ENCODE data around the gene NR0B1.

The NR0B1 gene

DNA sequence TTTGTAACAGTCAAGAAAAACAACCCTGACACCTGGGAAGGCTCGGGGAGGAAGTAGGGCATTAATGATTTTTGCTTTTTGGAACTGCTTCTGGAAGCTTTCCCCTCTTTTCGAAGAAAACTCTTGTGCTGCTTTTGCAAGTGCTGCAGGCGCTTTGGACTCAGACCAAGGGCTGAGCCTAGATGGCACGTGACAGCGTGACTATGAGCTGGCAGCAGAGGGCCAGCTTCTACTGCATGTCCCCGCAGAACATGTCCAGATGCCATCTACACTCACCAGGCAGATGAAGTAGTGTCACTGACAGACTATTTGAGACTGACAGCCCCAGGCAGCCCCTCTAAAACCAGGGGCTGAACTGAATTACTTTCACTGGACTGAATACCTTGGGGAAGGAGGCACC lies 6.2 kb downstream of the NR0B1 start:
- peaks cover under 1% of the 10 kb centered on the region for H3K4me1 ChIP-seq (ENCODE audit: control insufficient read depth, insufficient read depth, low read depth, low read length)
- no peak overlapping the region for H3K27ac ChIP-seq (ENCODE audit: low read length, poor library complexity, severe bottlenecking)
- no peak overlapping the region for H2BK120ac ChIP-seq (ENCODE audit: low read depth, low read length)
- no peak overlapping the region for H3K18ac ChIP-seq (ENCODE audit: low read depth in 1 of 2, low read length in 2 of 2)
- no peaks in the 10 kb centered on the region for H3K9me3 ChIP-seq (ENCODE audit: control insufficient read depth, low read length)
- H4K8ac ChIP-seq (ENCODE audit: low read length): no peak overlapping the region
- no peak overlapping the region for H3K4ac ChIP-seq (ENCODE audit: low read depth in 1 of 2, low read length in 2 of 2)
- no peak overlapping the region for H2BK15ac ChIP-seq (ENCODE audit: low read depth, poor library complexity, severe bottlenecking)
- no peak overlapping the region for H4K91ac ChIP-seq (ENCODE audit: low read length)
- H2AK5ac ChIP-seq (ENCODE audit: low read length, severe bottlenecking): no peak overlapping the region
- WGBS: 90% methylated on average over 6 of the region's 6 CpGs
- peaks cover 0 to 14% of the 10 kb centered on the region in 2 experiments for H3K36me3 ChIP-seq (ENCODE audit: control insufficient read depth in 1 of 2, insufficient read depth in 2 of 2, low read depth in 1 of 2, low read length in 2 of 2)
- no peak overlapping the region for H3K14ac ChIP-seq (ENCODE audit: low read length in 2 of 2)
- no peak overlapping the region for H3K4me2 ChIP-seq (ENCODE audit: low read length, poor library complexity, severe bottlenecking)
- no peak for DNase-seq
- peaks cover 0 to 19% of the 10 kb centered on the region in 2 experiments for H3K27me3 ChIP-seq (ENCODE audit: control insufficient read depth in 1 of 2, insufficient read depth in 1 of 2, low read length in 2 of 2)
- H3K79me1 ChIP-seq (replicated peaks; ENCODE audit: low read length, poor library complexity, severe bottlenecking): no peaks in the 10 kb centered on the region
- no peak overlapping the region for H3K23ac ChIP-seq (ENCODE audit: low read length in 2 of 2)
- H3K4me3 ChIP-seq (ENCODE audit: insufficient read depth in 1 of 2, low read depth in 1 of 2, low read length in 2 of 2): no peak overlapping the region
- no peak overlapping the region for H2BK12ac ChIP-seq (ENCODE audit: low read length in 2 of 2)
- peak overlapping the region; percentile 68 for H3K9ac ChIP-seq (ENCODE audit: low read length)
- no peak overlapping the region for H2AFZ ChIP-seq (ENCODE audit: low read depth, low read length)
- H2BK5ac ChIP-seq (ENCODE audit: low read depth, low read length, poor library complexity, severe bottlenecking): no peak overlapping the region

DNA sequence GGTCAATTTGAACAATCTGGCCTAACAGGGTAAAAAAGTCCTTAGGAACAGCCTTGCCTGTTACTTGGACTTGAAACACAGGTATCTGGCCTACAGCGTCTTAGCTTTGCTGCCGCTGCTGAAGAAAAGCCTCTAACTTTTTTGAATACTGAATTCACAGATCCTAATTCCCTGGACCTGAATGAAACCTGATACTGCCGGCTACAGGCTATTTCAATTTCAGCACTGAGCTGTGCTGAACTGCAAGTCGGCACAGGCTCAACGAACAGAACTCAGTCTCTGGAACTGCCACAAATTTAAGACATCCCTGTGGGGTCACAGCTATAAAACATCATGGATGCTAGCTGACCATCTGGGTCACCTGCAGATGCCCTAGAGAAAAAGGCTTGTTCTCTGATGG lies 7.2 kb downstream of the NR0B1 start:
- Histone ChIP-seq H3K18ac (ENCODE audit: low read depth in 1 of 2, low read length in 2 of 2) (no peak overlapping the region), H3K79me1 (replicated peaks; ENCODE audit: low read length, poor library complexity, severe bottlenecking) (no peaks in the 10 kb centered on the region), H4K91ac (ENCODE audit: low read length) (no peak overlapping the region), H2AK5ac (ENCODE audit: low read length, severe bottlenecking) (no peak overlapping the region), H3K14ac (ENCODE audit: low read length in 2 of 2) (no peak overlapping the region), H4K8ac (ENCODE audit: low read length) (no peak overlapping the region), H3K4me3 (ENCODE audit: insufficient read depth in 1 of 2, low read depth in 1 of 2, low read length in 2 of 2) (peak overlapping the region in 1 of 2 experiments; percentile 57), H3K27me3 (ENCODE audit: control insufficient read depth in 1 of 2, insufficient read depth in 1 of 2, low read length in 2 of 2) (peaks cover 0 to 16% of the 10 kb centered on the region in 2 experiments), H3K27ac (ENCODE audit: low read length, poor library complexity, severe bottlenecking) (no peak overlapping the region), H3K4me2 (ENCODE audit: low read length, poor library complexity, severe bottlenecking) (no peak overlapping the region), H2AFZ (ENCODE audit: low read depth, low read length) (no peak overlapping the region), H3K4ac (ENCODE audit: low read depth in 1 of 2, low read length in 2 of 2) (no peak overlapping the region), H2BK15ac (ENCODE audit: low read depth, poor library complexity, severe bottlenecking) (no peak overlapping the region), H3K23ac (ENCODE audit: low read length in 2 of 2) (no peak overlapping the region), H3K9me3 (ENCODE audit: control insufficient read depth, low read length) (no peaks in the 10 kb centered on the region), H3K4me1 (ENCODE audit: control insufficient read depth, insufficient read depth, low read depth, low read length) (no peaks in the 10 kb centered on the region), H3K9ac (ENCODE audit: low read length) (peak overlapping the region; percentile 68), H2BK5ac (ENCODE audit: low read depth, low read length, poor library complexity, severe bottlenecking) (no peak overlapping the region), H2BK12ac (ENCODE audit: low read length in 2 of 2) (no peak overlapping the region), H3K36me3 (ENCODE audit: control insufficient read depth in 1 of 2, insufficient read depth in 2 of 2, low read depth in 1 of 2, low read length in 2 of 2) (peaks cover 0 to 14% of the 10 kb centered on the region in 2 experiments), H2BK120ac (ENCODE audit: low read depth, low read length) (no peak overlapping the region)
- 72% methylated on average over 5 of the region's 5 CpGs for WGBS
- DNase-seq: no peak

DNA sequence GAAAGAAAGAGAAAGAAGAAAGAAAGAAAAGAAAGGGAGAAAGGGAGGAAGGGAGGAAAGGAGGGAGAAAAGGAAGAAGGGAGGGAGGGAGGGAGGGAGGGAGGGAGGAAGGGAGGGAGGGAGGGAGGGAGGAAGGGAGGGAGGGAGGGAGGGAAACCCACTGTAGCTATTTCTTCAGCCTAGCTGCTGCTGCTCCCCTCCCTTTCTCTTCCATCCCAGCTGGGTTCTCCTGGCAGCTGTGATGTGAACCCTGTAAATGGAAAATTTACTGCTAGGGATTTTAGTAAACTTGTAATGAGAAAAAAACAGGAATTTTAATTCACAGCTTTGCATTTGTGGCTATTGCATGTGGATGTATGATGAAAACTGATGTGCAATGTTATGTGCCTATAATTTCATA lies 8.0 kb downstream of the NR0B1 start:
- H4K8ac ChIP-seq (ENCODE audit: low read length): no peak overlapping the region
- H3K4me1 ChIP-seq (ENCODE audit: control insufficient read depth, insufficient read depth, low read depth, low read length): no peaks in the 10 kb centered on the region
- no peak overlapping the region for H4K91ac ChIP-seq (ENCODE audit: low read length)
- H3K79me1 ChIP-seq (replicated peaks; ENCODE audit: low read length, poor library complexity, severe bottlenecking): no peaks in the 10 kb centered on the region
- H3K4me3 ChIP-seq (ENCODE audit: insufficient read depth in 1 of 2, low read depth in 1 of 2, low read length in 2 of 2): no peak overlapping the region
- H2BK15ac ChIP-seq (ENCODE audit: low read depth, poor library complexity, severe bottlenecking): no peak overlapping the region
- H3K4me2 ChIP-seq (ENCODE audit: low read length, poor library complexity, severe bottlenecking): no peak overlapping the region
- no peak overlapping the region for H2BK12ac ChIP-seq (ENCODE audit: low read length in 2 of 2)
- H2AK5ac ChIP-seq (ENCODE audit: low read length, severe bottlenecking): no peak overlapping the region
- H2BK120ac ChIP-seq (ENCODE audit: low read depth, low read length): no peak overlapping the region
- no peaks in the 10 kb centered on the region for H3K9me3 ChIP-seq (ENCODE audit: control insufficient read depth, low read length)
- no peak overlapping the region for H2AFZ ChIP-seq (ENCODE audit: low read depth, low read length)
- H3K27me3 ChIP-seq (ENCODE audit: control insufficient read depth in 1 of 2, insufficient read depth in 1 of 2, low read length in 2 of 2): peaks cover 0 to 19% of the 10 kb centered on the region in 2 experiments
- no peak overlapping the region for H3K18ac ChIP-seq (ENCODE audit: low read depth in 1 of 2, low read length in 2 of 2)
- H3K23ac ChIP-seq (ENCODE audit: low read length in 2 of 2): no peak overlapping the region
- DNase-seq: no peak
- H3K14ac ChIP-seq (ENCODE audit: low read length in 2 of 2): no peak overlapping the region
- no peak overlapping the region for H3K27ac ChIP-seq (ENCODE audit: low read length, poor library complexity, severe bottlenecking)
- peaks cover 0 to 14% of the 10 kb centered on the region in 2 experiments for H3K36me3 ChIP-seq (ENCODE audit: control insufficient read depth in 1 of 2, insufficient read depth in 2 of 2, low read depth in 1 of 2, low read length in 2 of 2)
- H3K4ac ChIP-seq (ENCODE audit: low read depth in 1 of 2, low read length in 2 of 2): no peak overlapping the region
- H3K9ac ChIP-seq (ENCODE audit: low read length): peak overlapping the region; percentile 68
- H2BK5ac ChIP-seq (ENCODE audit: low read depth, low read length, poor library complexity, severe bottlenecking): no peak overlapping the region

DNA sequence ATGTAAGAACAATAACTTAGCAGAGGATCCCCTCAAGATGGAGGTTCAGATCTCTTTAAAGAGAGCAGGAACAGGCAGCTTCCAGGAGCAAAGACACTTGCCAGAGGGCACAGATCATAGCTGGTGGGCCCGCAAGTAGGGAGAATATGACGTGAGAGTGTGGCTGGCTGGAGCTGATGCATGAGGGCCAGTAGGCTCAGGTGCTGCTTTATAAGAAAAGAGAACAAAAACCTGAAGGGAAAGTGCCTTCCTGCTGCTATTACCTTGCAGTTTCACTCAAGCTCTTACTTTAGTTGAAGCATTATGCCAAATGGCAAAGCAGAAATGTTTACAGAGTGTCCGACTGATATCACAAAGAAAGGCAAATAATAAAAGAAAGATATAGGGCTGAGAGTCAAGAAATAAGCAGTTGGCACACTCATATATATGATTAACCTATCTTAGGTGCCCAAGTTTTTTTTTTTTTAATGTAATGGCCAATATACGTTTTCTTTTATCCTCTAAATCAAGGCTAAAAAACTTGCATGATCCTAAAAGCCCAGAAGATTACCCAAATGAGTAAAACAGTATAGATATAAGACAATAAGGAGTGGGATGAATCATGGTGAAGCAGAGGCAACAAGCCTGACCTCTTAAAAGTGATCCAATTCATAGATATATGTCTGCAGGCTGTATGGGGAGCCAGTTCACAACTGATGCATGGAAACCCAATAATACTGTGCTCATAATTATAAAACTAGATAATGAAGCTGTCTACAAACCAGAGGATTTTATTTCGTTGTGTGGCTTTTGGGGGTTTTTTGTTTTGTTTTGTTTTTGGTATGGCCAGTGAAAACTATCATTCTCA lies 12.6 kb downstream of the NR0B1 start:
- Histone ChIP-seq H3K9me3 (ENCODE audit: control insufficient read depth, low read length) (no peaks in the 10 kb centered on the region), H2BK12ac (ENCODE audit: low read length in 2 of 2) (no peak overlapping the region), H3K18ac (ENCODE audit: low read depth in 1 of 2, low read length in 2 of 2) (no peak overlapping the region), H2AFZ (ENCODE audit: low read depth, low read length) (no peak overlapping the region), H3K9ac (ENCODE audit: low read length) (no peak overlapping the region), H3K79me1 (replicated peaks; ENCODE audit: low read length, poor library complexity, severe bottlenecking) (no peaks in the 10 kb centered on the region), H3K4me3 (ENCODE audit: insufficient read depth in 1 of 2, low read depth in 1 of 2, low read length in 2 of 2) (no peak overlapping the region), H3K14ac (ENCODE audit: low read length in 2 of 2) (no peak overlapping the region), H3K27ac (ENCODE audit: low read length, poor library complexity, severe bottlenecking) (no peak overlapping the region), H4K8ac (ENCODE audit: low read length) (no peak overlapping the region), H2AK5ac (ENCODE audit: low read length, severe bottlenecking) (no peak overlapping the region), H3K36me3 (ENCODE audit: control insufficient read depth in 1 of 2, insufficient read depth in 2 of 2, low read depth in 1 of 2, low read length in 2 of 2) (no peaks in the 10 kb centered on the region), H3K4ac (ENCODE audit: low read depth in 1 of 2, low read length in 2 of 2) (no peak overlapping the region), H3K27me3 (ENCODE audit: control insufficient read depth in 1 of 2, insufficient read depth in 1 of 2, low read length in 2 of 2) (peaks cover 0 to 19% of the 10 kb centered on the region in 2 experiments), H2BK120ac (ENCODE audit: low read depth, low read length) (no peak overlapping the region), H3K4me2 (ENCODE audit: low read length, poor library complexity, severe bottlenecking) (no peak overlapping the region), H3K23ac (ENCODE audit: low read length in 2 of 2) (no peak overlapping the region), H2BK5ac (ENCODE audit: low read depth, low read length, poor library complexity, severe bottlenecking) (no peak overlapping the region), H3K4me1 (ENCODE audit: control insufficient read depth, insufficient read depth, low read depth, low read length) (no peaks in the 10 kb centered on the region), H2BK15ac (ENCODE audit: low read depth, poor library complexity, severe bottlenecking) (no peak overlapping the region), H4K91ac (ENCODE audit: low read length) (no peak overlapping the region)
- WGBS: no CpG with 5 or more reads among the region's 5 CpGs
- no peak for DNase-seq

Data from mesenchymal stem cell (in vitro differentiated cells and primary cell).